MM.1S (cell line): ENCODE results near the gene ACSS3.

ENCODE experiments used
- DNase-seq: peaks from one replicate; pipeline ENCODE4 v3.0.0-alpha.2; 2015
- H2AFZ ChIP-seq: fragments of 300-600 bp; sonication (generic); 2 replicates; pipeline ENCODE4 v1.6.0; 2016; ENCODE audit warnings: antibody characterized with exemption, low read length
- H3F3A ChIP-seq: fragments of 300-600 bp; sonication (generic); 2 replicates; pipeline ENCODE4 v1.6.1; 2016; ENCODE audit warnings: mild to moderate bottlenecking, antibody characterized with exemption, low read length, moderate library complexity, mixed read lengths; ENCODE audit not compliant: insufficient read depth
- H3K27ac ChIP-seq: fragments of 300-600 bp; sonication (generic); 2 replicates; pipeline ENCODE4 v1.5.1; 2016; ENCODE audit warnings: mild to moderate bottlenecking, low read length
- H3K27me3 ChIP-seq: fragments of 300-600 bp; sonication (generic); replicated peaks from 2 replicates; pipeline ENCODE4 v1.6.0; 2016; ENCODE audit warnings: low read length; ENCODE audit not compliant: insufficient read depth
- H3K36me3 ChIP-seq: fragments of 300-600 bp; sonication (generic); replicated peaks from 2 replicates; pipeline ENCODE4 v1.6.1; 2016; ENCODE audit warnings: mild to moderate bottlenecking, low read length, mixed read lengths; ENCODE audit not compliant: insufficient read depth
- H3K4me1 ChIP-seq: fragments of 300-600 bp; sonication (generic); 2 replicates; pipeline ENCODE4 v1.6.1; 2016; ENCODE audit warnings: low read length, mixed read lengths
- H3K4me2 ChIP-seq: fragments of 300-600 bp; sonication (generic); 2 replicates; pipeline ENCODE4 v1.6.0; 2016; ENCODE audit warnings: low read depth, low read length
- H3K4me3 ChIP-seq: fragments of 300-600 bp; sonication (generic); 2 replicates; pipeline ENCODE4 v1.5.1; 2016; ENCODE audit warnings: low read length, mixed read lengths
- H3K79me2 ChIP-seq: fragments of 300-600 bp; sonication (generic); 2 replicates; pipeline ENCODE4 v1.6.1; 2016; ENCODE audit warnings: mixed run types, low read length, mixed read lengths
- H3K9ac ChIP-seq: fragments of 300-600 bp; sonication (generic); 2 replicates; pipeline ENCODE4 v1.6.1; 2016; ENCODE audit warnings: low read length, mixed read lengths
- H3K9me2 ChIP-seq: fragments of 300-600 bp; sonication (generic); replicated peaks from 2 replicates; pipeline ENCODE4 v1.6.1; 2016; ENCODE audit warnings: mild to moderate bottlenecking, low read length, mixed read lengths; ENCODE audit not compliant: insufficient read depth
- H3K9me3 ChIP-seq: fragments of 300-600 bp; sonication (generic); replicated peaks from 2 replicates; pipeline ENCODE4 v1.6.1; 2016; ENCODE audit warnings: mild to moderate bottlenecking, low read length, mixed read lengths; ENCODE audit not compliant: insufficient read depth
- H4K20me1 ChIP-seq: fragments of 300-600 bp; sonication (generic); 2 replicates; pipeline ENCODE4 v1.6.1; 2016; ENCODE audit warnings: mild to moderate bottlenecking, low read length, moderate library complexity, mixed read lengths; ENCODE audit not compliant: insufficient read depth
- CTCF ChIP-seq: fragments of 300-600 bp; sonication (generic); IDR thresholded peaks from 2 replicates; pipeline ENCODE4 v1.5.1; 2016; ENCODE audit warnings: antibody characterized with exemption, low read length, mixed read lengths
- EZH2 ChIP-seq: fragments of 300-600 bp; sonication (generic); optimal IDR thresholded peaks from 2 replicates; pipeline ENCODE3; 2017; ENCODE audit warnings: low read depth, mild to moderate bottlenecking, antibody characterized with exemption, low read length, mixed read lengths
- EZH2phosphoT487 ChIP-seq: fragments of 300-600 bp; sonication (generic); IDR thresholded peaks from 2 replicates; pipeline ENCODE4 v1.6.1; 2018; ENCODE audit warnings: antibody characterized with exemption, low read length

Gene ACSS3

GRCh38 chr12:81216739-81217138 is 138.9 kb downstream of the ACSS3 start:
- no peak overlapping the region for H3K4me3 ChIP-seq
- H3K27me3 ChIP-seq: no peaks in the 10 kb centered on the region
- no peaks in the 10 kb centered on the region for H3K4me1 ChIP-seq
- no peak overlapping the region for H2AFZ ChIP-seq
- TF ChIP-seq EZH2 (no peak), EZH2phosphoT487 (no peak)
- no peaks in the 10 kb centered on the region for H3F3A ChIP-seq
- H3K79me2 ChIP-seq: no peaks in the 10 kb centered on the region
- no peak overlapping the region for H3K9ac ChIP-seq
- no peak for DNase-seq
- H3K36me3 ChIP-seq: no peaks in the 10 kb centered on the region
- H3K27ac ChIP-seq: no peak overlapping the region
- no peaks in the 10 kb centered on the region for H4K20me1 ChIP-seq
- no peaks in the 10 kb centered on the region for H3K9me3 ChIP-seq
- no peak overlapping the region for H3K4me2 ChIP-seq
- H3K9me2 ChIP-seq: no peaks in the 10 kb centered on the region

GRCh38 chr12:81221681-81222080 is 143.8 kb downstream of the ACSS3 start:
- Histone ChIP-seq H3K4me1 (no peaks in the 10 kb centered on the region), H3K9me3 (no peaks in the 10 kb centered on the region), H2AFZ (no peak overlapping the region), H3K4me2 (no peak overlapping the region), H3K27me3 (no peaks in the 10 kb centered on the region), H3F3A (no peaks in the 10 kb centered on the region), H3K79me2 (no peaks in the 10 kb centered on the region), H3K4me3 (no peak overlapping the region), H4K20me1 (no peaks in the 10 kb centered on the region), H3K9ac (no peak overlapping the region), H3K36me3 (no peaks in the 10 kb centered on the region), H3K9me2 (no peaks in the 10 kb centered on the region), H3K27ac (no peak overlapping the region)
- no peak for TF ChIP-seq EZH2
- TF ChIP-seq EZH2phosphoT487: no peak
- no peak for TF ChIP-seq CTCF
- DNase-seq: no peak

- H3K79me2 ChIP-seq: no peaks in the 10 kb centered on the region
- TF ChIP-seq EZH2: no peak
- TF ChIP-seq CTCF: no peak
- TF ChIP-seq EZH2phosphoT487: no peak
- no peak overlapping the region for H3K4me3 ChIP-seq
- H3K27ac ChIP-seq: no peak overlapping the region
- H3K9me2 ChIP-seq: no peaks in the 10 kb centered on the region
- H3K4me2 ChIP-seq: no peak overlapping the region
- H3K27me3 ChIP-seq: no peaks in the 10 kb centered on the region
- H2AFZ ChIP-seq: no peak overlapping the region
- H3K9ac ChIP-seq: no peak overlapping the region
- no peaks in the 10 kb centered on the region for H3F3A ChIP-seq
- DNase-seq: no peak
- H4K20me1 ChIP-seq: no peaks in the 10 kb centered on the region
- H3K9me3 ChIP-seq: no peaks in the 10 kb centered on the region
- H3K36me3 ChIP-seq: no peaks in the 10 kb centered on the region
- no peaks in the 10 kb centered on the region for H3K4me1 ChIP-seq
These were observed 145.1 kb downstream of the ACSS3 start for GRCh38 chr12:81222846-81223592.

GRCh38 chr12:81224626-81225025 is 146.7 kb downstream of the ACSS3 start:
- Histone ChIP-seq H3K9ac (no peak overlapping the region), H4K20me1 (no peaks in the 10 kb centered on the region), H3K79me2 (no peaks in the 10 kb centered on the region), H3K4me2 (no peak overlapping the region), H3K9me3 (no peaks in the 10 kb centered on the region), H2AFZ (no peak overlapping the region), H3K27ac (no peak overlapping the region), H3K4me3 (no peak overlapping the region), H3K36me3 (no peaks in the 10 kb centered on the region), H3F3A (no peaks in the 10 kb centered on the region), H3K4me1 (no peaks in the 10 kb centered on the region), H3K27me3 (no peaks in the 10 kb centered on the region), H3K9me2 (no peaks in the 10 kb centered on the region)
- no peak for TF ChIP-seq CTCF
- no peak for TF ChIP-seq EZH2phosphoT487
- TF ChIP-seq EZH2: no peak
- no peak for DNase-seq
